CD4-positive, alpha-beta T cell treated with Interleukin-4 for 4 hours (primary cell): ENCODE results near the gene ZG16.
"Not testable (repeated sequence)": the region's sequence is repeated elsewhere in the genome, so short reads cannot be mapped to it uniquely, and the experiment has no call there.

Experiments used
- DNase-seq: peaks from one replicate; pipeline ENCODE4 v3.0.0-alpha.2; 2020

ZG16 gene

DNA sequence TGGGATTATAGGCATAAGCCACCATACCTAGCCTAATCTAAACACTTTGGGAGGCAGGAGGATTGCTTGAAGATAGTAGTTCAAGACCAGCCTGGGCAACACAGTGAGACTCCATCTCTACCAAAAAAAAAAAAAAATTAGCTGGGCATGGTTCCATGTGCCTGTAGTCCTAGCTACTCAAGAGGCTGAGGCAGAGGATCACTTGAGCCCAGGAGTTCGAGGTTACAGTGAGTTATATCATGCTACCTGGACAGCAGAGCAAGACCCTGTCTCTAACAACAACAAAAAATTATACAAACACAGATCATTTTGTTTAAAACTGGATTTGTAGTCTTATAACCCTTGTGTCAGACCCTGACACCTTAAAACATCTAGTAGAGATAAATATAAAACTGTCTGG lies 24.5 kb upstream of the ZG16 start:
- DNase-seq, result no peak

DNA sequence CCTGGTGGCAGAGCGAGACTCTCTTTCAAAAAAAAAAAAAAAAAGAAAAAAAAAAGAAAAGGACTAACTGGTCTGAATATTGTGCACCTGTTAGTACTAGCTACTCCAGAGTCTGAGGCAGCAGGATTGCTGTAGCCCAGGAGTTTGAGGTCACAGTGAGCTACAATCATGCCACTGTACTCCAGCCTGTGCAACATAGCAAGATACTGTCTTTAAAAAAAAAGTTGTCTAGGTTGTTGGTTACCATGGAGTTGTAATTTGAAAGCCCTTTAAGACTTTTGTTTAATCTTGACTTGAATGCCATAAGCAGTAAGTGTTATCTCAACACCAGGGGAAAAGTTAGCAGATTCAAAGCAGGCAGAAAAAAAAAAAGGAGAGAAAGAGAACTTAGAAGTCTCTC lies 21.4 kb upstream of the ZG16 start:
- peak; percentile 9 for DNase-seq

DNA sequence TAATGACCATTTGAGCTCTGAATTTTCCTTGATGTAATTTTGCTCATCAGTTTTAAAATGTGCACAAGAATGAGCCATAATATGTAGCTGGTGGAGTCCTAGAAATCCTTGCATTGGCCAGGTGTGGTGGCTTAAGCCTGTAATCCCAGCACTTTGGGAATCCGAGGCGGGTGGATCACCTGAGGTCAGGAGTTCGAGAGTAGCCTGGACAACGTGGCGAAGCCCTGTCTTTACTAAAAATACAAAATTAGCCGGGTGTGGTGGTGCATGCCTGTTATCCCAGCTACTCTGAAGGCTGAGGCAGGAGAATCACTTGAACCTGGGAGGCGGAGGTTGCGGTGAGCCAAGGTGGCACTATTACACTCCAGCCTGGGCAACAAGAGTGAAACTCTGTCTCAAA lies 21.0 kb upstream of the ZG16 start:
- DNase-seq, result not testable (repeated sequence)

DNA sequence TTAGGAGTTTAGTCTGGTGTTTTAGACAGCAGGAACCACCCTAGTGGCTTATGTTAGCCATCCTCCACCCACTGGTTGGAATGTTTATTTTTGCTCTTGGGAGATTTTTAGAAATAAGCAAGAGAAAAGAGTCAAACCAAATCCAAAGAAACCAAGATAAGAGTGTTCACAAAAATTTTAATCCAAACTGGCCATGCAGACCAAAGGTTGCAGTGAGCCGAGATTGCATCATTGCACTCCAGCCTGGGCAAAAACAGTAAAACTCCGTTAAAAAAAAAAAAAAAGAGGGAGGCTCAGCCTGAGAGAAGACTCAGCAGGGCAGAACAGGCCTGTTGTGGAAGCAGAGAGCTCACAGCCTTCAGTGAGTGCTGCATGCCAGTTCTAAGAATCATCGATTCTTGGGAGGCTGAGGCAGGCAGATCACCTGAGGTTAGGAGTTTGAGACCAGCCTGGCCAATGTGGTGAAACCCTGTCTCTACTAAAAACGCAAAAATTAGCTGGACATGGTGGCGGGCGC lies 20.0 kb upstream of the ZG16 start:
- no peak for DNase-seq

DNA sequence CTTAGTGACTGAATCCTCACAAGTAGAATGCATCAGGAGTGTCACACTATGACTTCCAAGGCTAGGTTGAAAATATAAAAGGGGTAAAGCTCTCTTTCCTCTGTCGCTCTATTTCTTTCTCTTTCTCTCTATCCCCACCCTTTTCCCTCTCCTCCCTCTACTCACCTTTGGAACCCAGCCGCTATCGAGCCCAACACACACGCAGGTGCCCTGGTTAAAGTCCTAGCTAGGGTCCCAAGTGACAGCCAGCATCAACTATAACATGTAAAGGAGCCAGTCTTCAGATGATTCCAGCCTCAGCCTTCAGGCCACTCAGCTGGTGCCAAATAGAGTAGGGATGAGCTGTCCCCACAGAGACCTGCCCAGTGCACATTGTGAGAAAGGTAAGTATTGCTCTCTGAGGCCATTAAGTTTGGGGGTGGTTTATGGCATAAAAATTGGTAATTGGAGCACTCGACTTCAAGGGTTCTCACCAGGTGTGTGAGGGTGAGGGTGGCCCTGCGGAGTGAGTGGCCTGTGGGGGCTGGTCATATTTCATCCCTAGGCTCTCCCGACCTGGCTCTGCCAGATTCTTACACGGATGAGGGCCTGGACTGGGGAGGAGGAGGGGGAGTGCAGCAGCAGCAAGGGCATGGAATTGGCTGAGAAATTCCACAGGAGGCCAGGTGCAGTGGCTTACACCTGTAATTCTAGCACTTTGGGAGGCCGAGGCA lies 17.3 kb upstream of the ZG16 start:
- no peak for DNase-seq

DNA sequence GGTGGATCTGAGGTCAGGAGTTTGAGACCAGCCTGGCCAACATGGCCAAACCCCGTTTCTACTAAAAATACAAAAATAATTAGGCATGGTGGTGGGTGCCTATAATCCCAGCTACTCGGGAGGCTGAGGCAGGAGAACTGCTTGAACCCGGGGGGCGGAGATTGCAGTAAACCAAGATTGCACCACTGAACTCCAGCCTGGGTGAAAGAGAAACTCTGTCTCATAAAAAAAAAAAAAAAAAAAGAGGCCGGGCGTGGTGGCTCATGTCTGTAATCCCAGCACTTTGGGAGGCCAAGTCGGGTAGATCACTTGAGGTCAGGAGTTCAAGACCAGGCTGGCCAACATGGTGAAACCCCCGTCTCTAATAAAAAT lies 16.8 kb upstream of the ZG16 start:
- DNase-seq, result not testable (repeated sequence)

DNA sequence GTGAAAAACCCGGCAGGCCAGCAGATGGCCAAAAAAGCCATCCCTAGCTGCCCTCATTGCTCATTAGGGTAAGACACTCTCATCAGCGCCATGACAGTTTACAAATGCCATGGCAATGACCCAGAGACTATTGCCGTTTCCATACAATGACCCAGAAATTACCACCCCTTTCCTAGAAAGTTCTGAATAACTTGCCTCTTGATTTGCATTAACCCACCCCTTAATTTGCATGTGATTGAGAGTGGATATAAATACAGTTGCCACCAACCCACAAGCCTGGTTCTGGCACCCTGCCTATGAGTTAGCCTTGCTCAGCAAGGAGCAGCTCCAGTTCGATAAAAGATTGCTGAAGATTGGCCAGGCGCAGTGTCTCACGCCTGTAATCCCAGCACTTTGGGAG lies 16.2 kb upstream of the ZG16 start:
- DNase-seq, result no peak

DNA sequence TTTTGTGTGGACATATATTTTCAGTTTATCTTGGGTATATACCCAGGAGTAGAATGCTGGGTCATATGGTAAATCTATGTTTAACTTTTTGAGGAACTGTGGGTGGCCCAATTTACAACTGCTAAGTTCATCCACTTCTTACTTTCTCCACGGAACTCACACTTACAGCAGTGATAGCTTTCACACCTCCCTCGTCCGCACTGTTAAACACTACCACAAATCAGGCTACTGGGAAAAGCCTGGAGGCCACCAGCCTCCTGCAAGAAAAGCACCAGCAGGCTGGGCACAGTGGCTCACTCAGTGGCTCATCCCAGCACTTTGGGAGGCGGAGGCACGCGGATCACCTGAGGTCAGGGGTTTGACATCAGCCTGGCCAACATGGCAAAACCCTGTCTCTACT lies 14.7 kb upstream of the ZG16 start:
- no peak for DNase-seq

DNA sequence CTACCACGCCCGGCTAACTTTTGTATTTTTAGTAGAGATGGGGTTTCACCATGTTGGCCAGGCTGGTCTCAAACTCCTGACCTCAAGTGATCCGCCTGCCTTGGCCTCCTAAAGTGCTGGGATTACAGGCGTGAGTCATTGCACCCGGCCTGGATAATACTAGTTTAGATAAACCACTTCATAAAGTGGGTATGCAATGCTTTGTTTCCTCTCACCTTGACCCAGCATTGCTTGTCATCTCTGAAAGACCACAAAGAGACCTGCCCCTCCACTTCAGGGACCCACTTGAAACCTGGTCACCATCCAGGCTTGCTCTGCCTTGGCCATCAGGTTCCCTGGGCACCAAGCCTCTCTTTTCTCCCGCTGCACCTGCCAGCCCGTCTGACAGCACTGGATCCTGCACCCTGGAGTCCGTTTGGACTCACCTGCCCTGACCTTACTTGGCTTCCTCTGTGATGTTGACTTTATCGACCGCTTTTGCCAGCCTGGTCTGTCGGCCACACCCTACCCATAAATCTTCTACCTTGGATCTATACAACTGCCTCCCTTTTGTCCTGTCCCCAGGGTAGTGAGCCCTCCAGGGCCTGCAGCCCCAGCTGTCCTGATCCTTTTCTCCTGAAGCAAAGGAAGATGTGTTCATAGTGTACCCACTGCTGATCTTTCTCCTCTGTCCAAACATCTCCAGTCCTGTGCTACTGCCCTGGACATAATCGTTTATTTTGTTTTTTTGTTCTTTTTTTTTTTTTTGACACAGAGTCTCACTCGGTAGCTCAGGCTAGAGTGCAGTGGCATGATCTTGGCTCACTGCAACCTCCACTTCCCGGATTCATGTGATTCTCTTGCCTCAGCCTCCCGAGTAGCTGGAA lies 12.7 kb upstream of the ZG16 start:
- no peak for DNase-seq

DNA sequence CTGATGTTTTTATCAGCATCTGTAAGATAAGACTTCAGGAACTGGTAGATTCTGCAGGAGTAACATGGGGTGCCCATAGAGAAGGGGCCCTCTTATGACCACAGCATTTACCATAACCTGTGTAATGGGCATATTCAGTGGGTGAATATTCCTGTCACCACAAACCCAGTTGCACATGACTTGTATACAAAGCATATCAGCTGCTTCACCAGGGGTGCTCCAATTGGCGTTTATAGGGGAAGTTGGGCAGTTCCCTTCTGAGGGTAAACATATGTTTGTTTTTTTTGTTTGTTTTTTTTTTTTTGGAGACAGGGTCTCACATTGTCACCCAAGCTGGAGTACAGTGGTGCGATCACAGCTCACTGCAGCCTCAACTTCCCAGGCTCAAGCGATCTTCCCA lies 11.5 kb upstream of the ZG16 start:
- no peak for DNase-seq

DNA sequence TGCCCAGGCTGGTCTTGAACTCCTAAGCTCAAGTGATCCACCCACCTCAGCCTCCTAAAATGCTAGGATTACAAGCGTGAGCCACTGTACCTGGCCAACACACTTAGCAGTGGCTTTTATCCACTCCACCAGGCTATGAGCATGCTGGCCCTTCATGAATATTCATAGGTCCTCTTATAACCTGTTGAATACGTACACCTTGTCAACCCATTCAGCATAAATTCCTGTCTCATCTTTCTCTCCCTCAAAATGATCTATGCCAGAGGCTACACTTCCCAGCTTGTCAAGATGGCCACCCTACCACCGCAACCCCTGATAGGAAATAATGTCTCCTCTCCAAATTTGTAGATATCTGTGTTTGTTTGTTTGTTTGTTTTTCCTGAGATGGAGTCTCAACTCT lies 11.0 kb upstream of the ZG16 start:
- DNase-seq, result no peak

DNA sequence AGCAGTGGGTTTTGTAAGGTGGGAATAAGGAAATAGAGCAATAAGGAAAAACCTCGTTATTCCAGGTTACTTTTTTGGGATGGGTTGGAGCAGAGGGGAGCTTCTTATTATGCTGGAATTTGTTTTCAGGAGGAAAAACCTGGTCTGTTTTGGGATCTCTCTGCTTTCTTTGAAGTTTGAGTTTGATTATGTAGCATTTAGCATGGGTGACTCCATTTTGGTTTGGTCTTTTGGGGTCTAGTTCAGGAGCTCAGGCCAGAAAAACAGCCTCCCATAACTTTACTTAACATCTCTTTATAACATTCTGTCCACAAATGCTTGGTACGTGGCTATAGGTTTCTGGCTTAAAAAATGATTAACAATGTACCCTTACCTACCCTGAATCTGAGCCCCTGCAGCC lies 8.5 kb upstream of the ZG16 start:
- no peak for DNase-seq

DNA sequence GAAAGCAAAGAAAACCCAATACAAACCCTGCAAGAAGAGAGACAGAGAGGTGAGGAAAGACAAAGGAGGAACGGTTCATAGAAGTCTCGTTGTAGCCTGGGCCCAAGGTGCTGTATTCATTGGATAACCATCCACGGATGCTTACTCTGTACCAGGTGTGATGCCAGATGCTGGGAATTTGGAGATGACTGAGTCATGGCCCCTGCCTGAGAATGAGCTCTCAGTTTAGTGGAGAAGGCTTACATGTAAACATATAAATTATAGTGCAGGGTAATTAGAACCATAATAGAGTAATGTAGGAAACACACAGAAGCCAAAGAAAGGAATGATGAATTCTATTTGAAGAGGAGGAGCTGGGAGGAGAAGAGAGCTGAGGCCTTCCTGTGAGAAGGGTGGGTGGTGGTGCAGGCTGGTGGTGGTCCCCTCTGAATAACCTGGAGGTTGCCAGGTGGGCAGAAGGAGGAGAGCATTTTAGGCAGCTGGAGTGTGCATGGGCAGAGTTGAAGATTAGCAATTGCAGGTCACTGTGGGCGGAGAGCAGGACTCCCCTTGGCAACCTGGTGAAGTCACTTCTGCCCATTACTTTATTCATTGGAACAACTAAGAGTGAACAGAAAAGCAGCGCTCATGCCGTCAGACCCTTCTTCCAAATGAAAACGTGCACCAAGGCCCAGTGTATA lies 7.7 kb upstream of the ZG16 start:
- DNase-seq, result no peak

DNA sequence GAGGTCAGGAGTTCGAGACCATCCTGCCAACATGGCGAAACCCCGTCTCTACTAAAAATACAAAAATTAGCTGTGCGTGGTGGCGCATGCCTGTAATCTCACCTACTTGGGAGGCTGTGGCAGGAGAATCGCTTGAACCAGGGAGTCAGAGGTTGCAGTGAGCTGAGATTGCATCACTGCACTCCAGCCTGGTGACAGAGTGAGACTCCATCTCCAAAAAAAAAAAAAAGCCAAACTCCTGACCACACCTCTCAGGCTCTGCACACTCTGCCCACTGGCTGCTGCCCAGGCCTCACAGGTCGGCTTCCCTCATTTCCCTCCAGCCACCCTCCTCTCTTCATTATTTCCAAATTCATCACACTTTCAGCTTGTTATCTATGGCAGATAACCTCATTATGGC lies 5.7 kb upstream of the ZG16 start:
- DNase-seq, result not testable (repeated sequence)

DNA sequence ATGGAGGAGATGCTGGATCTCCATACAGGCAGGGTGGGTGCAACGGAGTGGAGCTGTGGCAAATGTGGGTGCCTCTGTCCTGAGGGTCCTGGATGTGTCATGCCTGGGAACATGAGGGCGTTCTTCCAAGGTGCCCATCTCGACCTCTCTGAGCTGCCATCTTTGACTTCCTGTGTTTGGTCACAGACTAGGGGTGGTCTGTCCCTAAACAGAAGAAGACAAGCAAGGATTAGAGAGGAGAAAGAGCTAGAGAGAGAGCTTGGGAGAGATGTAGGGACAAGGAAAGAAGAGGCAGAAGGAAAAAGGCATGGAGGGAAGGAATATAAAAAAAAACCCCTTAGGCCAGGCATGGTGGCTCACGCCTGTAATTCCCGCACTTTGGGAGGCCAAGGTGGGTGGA lies 3.3 kb upstream of the ZG16 start:
- DNase-seq, result no peak

DNA sequence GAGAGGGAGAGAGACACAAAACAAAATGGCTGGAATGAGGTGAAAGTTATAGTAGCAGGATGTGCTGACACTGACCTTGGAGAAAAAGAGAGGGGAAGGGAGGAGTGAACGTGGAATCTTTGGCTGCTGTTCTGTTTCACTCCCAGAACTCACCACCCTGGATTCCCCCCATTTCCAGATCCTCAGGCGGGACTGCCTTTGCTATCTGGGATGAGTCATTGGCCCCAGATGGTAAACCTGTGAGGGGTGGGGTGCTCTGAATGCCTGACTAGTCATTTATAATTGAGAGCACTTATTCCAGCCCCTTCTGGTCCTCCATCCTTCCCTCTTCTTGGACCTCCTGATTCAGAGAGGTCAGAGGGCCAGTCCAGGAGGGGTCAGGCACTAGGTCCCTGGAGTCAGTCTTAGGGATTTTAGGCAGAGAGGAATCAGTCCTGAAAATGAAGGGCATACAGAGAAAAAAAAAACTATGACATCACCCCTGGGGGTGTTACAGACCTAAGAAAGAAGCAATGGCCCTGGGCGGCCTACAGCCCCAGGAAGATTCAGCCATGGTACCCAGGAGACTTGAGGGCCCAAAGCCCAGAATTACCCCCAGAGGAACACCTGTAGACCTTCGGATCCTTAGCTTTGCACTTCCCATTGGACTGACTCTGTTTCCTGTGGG lies 2.2 kb upstream of the ZG16 start:
- no peak for DNase-seq

DNA sequence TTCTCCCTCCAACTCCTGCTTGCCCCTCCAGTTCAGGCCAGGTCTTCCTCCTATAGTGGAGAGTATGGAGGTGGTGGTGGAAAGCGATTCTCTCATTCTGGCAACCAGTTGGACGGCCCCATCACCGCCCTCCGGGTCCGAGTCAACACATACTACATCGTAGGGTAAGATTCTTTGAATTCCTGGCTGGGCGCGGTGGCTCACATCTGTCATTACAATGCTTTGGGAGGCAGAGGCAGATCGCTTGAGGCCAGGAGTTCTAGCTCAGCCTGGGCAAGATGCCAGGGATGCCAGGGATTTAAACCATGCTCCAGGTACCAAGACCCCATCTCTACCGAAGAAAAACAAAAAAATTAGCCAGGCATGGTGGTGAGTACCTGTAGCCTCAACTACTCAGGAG lies 1.4 kb downstream of the ZG16 start:
- DNase-seq, result no peak

DNA sequence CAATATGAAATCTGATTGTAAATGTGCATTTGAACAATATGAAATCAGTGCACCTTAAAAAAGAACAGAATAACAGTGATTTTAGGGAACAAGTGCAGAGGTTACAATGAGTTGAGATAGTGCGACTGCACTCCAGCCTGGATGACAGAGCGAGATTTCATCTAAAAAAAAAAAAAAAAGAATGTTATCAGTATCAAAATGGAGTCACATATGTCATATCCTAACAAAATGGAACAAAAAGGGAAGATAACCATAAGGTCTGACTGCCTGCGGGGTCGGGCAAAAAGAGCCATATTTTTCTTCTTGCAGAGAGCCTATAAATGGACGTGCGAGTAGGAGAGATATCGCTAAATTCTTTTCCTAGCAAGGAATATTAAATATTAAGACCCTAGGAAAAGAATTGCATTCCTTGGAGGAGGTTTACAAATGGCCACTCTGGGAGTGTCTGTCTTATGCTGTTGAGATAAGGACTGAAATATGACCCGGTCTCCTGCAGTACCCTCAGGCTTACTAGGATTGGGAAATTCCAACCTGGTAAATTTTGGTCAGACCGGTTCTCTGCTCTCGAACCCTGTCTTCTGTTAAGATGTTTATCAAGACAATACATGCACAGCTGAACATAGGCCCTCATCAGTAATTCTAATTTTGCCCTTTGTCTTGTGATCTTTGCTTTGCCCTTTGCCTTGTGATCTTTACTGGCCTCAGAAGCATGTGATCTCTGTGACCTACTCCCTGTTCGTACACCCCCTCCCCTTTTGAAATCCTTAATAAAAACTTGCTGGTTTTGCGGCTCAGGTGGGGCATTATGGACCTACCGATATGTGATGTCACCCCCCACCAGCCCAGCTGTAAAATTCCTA lies 5.3 kb downstream of the ZG16 start:
- DNase-seq, result not testable (repeated sequence)

DNA sequence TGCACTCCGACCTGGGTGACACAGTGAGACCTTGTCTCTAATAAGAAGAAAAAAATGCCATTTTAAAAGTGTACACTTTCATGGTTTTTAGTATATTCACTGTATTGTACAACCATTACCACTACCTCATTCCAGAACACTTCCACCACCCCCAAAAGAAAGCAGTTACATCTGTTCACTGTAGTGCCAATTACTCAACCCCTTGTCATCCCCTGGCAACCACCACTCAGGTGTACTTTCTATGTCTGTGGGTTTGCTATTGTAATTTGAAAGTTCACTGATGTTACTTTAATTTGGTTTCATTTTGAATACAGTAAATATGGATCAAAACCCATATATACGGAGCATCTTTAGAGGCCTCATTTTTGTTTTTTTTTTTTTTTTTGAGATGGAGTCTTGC lies 6.1 kb downstream of the ZG16 start:
- peak; percentile 45 for DNase-seq

DNA sequence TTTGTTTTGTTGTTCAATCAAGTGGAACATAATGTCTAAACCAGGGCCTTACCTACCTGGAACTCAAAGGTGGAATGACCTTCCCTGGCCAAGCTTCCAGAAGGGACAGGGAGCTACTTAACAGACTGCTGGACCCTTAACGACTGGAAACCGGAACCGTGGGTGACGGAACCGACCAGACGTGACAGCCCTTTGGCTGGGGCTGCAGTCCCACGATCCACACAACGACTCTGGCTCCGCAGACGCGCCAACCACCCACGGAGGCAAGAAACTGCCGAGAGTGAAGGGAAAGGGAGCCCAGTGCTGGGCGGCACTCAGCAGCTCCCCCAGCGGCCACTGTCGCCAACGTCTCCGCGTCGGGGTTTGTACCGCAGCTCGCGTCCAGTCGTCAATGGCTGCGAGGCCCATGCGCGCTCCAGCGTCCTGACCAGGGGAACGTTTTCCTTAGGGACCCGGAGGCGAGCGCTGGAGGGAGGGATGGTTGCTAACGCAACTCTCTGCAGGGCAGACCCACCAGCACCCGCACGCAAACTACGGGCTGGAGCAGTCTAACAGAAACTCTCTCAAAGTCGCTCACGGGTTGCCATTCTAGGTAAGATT lies 6.9 kb downstream of the ZG16 start:
- peak; percentile 70 for DNase-seq

DNA sequence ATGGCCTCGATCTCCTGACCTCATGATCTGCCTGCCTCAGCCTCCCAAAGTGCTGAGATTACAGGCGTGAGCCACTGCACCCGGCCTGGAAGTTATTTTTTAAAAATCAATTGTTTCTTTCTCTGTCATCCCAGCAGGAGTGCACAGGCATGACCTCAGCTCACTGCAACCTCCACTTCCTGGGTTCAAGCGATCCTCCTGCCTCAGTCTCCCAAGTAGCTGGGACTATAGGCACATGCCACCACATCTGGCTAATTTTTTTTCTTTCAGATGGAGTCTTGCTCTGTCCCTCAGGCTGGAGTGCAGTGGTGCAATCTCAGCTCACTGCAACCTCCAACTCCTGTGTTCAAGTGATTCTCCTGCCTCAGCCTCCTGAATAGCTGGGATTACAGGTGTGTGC lies 9.1 kb downstream of the ZG16 start:
- DNase-seq, result not testable (repeated sequence)

DNA sequence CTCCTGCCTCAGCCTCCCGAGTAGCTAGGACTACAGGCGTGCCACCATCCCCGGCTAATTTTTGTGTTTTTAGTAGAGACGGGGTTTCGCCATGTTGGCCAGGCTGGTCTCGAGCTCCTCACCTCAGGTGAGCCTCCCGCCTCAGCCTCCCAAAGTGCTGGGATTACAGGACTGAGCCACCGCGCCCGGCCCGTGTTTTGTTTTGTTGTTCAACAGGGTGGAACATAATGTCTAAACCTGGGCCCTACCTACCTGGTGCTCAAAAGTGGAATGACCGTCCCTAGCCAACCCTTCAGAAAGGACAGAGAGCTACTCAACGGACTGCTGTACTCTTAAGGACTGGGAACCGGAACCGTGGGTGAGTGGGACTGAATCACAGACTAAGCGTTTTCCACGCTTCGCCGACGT lies 11.7 kb downstream of the ZG16 start:
- no peak for DNase-seq
